ENCODE measurements around the gene MSLN. TPM values are rescaled to one million over a fixed set of nuclear protein-coding genes. Genes with fewer than 3 reads are reported as not detected.

MSLN gene
- polyA plus RNA-seq, 2 of the 4 experiments (the other 2 are of a cell fraction): 2.4 to 3.6 TPM

GRCh38 chr16:734208-734980, 26.1 kb upstream of the MSLN start:
- 94% methylated on average over 48 of the region's 49 CpGs for WGBS (ENCODE audit: missing lambda C conversion rate)
- H3K27ac ChIP-seq: no peak overlapping the region
- FAIRE-seq (no peak), ATAC-seq (no peak), DNase-seq (ENCODE audit: low read depth in 1 of 2, low spot score in 1 of 2) (no peak)
- H3K4me3 ChIP-seq: no peak overlapping the region
- TF ChIP-seq FOXS1 (CRISPR knock-in tag; IDR thresholded peaks at IDR 0.05): no peak
- TF ChIP-seq NFE2L2 (conservative IDR thresholded peaks at IDR 0.05; ENCODE audit: low read length): no peak
- no peak for TF ChIP-seq CBX8 (IDR thresholded peaks at IDR 0.05)
- no peak for TF ChIP-seq EP300 (IDR thresholded peaks at IDR 0.05)
- TF ChIP-seq REST (IDR thresholded peaks at IDR 0.05): no peak
- TF ChIP-seq TP53 (CRISPR knock-in tag; IDR thresholded peaks at IDR 0.05): no peak
- ChIA-PET CTCF (interaction anchor here (0.7 to 28.0 kb wide), 8 partner anchors 11 to 48 kb away, joined by 3 to 656 read pairs (median 6); partner anchors contain the start of genes ANTKMT, CCDC78, FBXL16 and HAGHL), POLR2A (interaction anchor here (2.2 kb wide), 1 partner anchor 13 kb away, joined by 6 read pairs; the partner anchor contains the start of gene ANTKMT)
- H3K9me3 ChIP-seq: no peaks in the 10 kb centered on the region
- no peak overlapping the region for H3K4me2 ChIP-seq
- H3K4me1 ChIP-seq: no peaks in the 10 kb centered on the region; the same call in 2 of the 3 replicates

GRCh38 chr16:734981-735881, 25.3 kb upstream of the MSLN start:
- CTCF ChIA-PET: interaction anchor here (0.8 to 28.0 kb wide), 7 partner anchors 10 to 320 kb away, joined by 3 to 656 read pairs (median 4); partner anchors contain the start of genes ANTKMT, CCDC78, FBXL16 and HAGHL
- Histone ChIP-seq H3K4me1 (peaks cover 6% of the 10 kb centered on the region; the same call in 2 of the 3 replicates), H3K4me3 (no peak overlapping the region), H3K4me2 (no peak overlapping the region), H3K27ac (no peak overlapping the region), H3K9me3 (no peaks in the 10 kb centered on the region)
- TF ChIP-seq USF2 (IDR thresholded peaks at IDR 0.05): no peak
- no peak for TF ChIP-seq PHF8 (IDR thresholded peaks at IDR 0.05; ENCODE audit: borderline replicate concordance, low read depth)
- TF ChIP-seq CHD2 (IDR thresholded peaks at IDR 0.05; ENCODE audit: low read length, partially characterized antibody): no peak
- no peak for TF ChIP-seq HDAC2 (IDR thresholded peaks at IDR 0.05)
- TF ChIP-seq JUN (IDR thresholded peaks at IDR 0.05): no peak
- no peak for TF ChIP-seq HES2 (IDR thresholded peaks at IDR 0.05)
- no peak for TF ChIP-seq RAD21 (conservative IDR thresholded peaks at IDR 0.05 in 1 of 2, IDR thresholded peaks at IDR 0.05 in 1 of 2)
- TF ChIP-seq TP53 (CRISPR knock-in tag; IDR thresholded peaks at IDR 0.05): no peak
- TF ChIP-seq RNF2 (IDR thresholded peaks at IDR 0.05; ENCODE audit: borderline replicate concordance, low read depth): no peak
- no peak for TF ChIP-seq POLR2AphosphoS2 (conservative IDR thresholded peaks at IDR 0.05; ENCODE audit: low read length)
- TF ChIP-seq EHF (CRISPR knock-in tag; IDR thresholded peaks at IDR 0.05): no peak
- no peak for TF ChIP-seq ZFP36 (IDR thresholded peaks at IDR 0.05; ENCODE audit: borderline replicate concordance, partially characterized antibody)
- no peak for TF ChIP-seq HOXA7 (CRISPR knock-in tag; IDR thresholded peaks at IDR 0.05)
- no peak for TF ChIP-seq KDM5A (IDR thresholded peaks at IDR 0.05)
- no peak for TF ChIP-seq HMGXB4 (CRISPR knock-in tag; IDR thresholded peaks at IDR 0.05; ENCODE audit: borderline replicate concordance)
- TF ChIP-seq FOXS1 (CRISPR knock-in tag; IDR thresholded peaks at IDR 0.05): no peak
- 93% methylated on average over 18 of the region's 25 CpGs for WGBS (ENCODE audit: missing lambda C conversion rate)
- ATAC-seq: no peak
- no peak for DNase-seq (ENCODE audit: low read depth in 1 of 2, low spot score in 1 of 2)
- POLR2A ChIA-PET: interaction anchor here (1.0 to 2.2 kb wide), 2 partner anchors 14 to 20 kb away, joined by 3 to 6 read pairs; partner anchors contain the start of genes ANTKMT and METRN
- FAIRE-seq: no peak
